HCT116 (cell line): ENCODE data around the gene PSTPIP1. TPM values are rescaled to one million over a fixed set of nuclear protein-coding genes. Genes with fewer than 3 reads are reported as not detected.

Source experiments
- ATAC-seq: fragments of 200-7000 bp; cut with Tn5 transposase; 2 replicates; pipeline ENCODE4 v1.9.1; 2020; ENCODE audit warnings: mild to moderate bottlenecking, moderate library complexity
- BruUV-seq: library from RNA; stranded (reverse); fragments of 400-500 nt; replicated peaks from 2 replicates; lab custom pipeline; 2021; lab: Mats Ljungman, UMichigan
- CTCF ChIA-PET: fragments of 300-600 bp; sonication (Branson Sonifier 250); formaldehyde crosslinking; loops from one replicate; lab custom pipeline; 2021; ENCODE audit warnings: antibody characterized with exemption; lab: Charles Lee
- POLR2A ChIA-PET: fragments of 300-600, 350-600 bp; sonication (Branson Sonifier 250); formaldehyde crosslinking; loops from one replicate; lab custom pipeline; 2021; ENCODE audit warnings: antibody characterized with exemption; lab: Charles Lee
- RAD21 ChIA-PET, 2 experiments: fragments of 300-600 bp; sonication (Branson Sonifier 250); formaldehyde crosslinking; loops; one replicate each; lab custom pipeline; 2023; ENCODE audit warnings: low total read pairs in 2 of 2; ENCODE audit not compliant: uncharacterized antibody in 2 of 2, unreplicated experiment in 2 of 2, low non-redundant PET in 1 of 2; lab: Charles Lee
- DNase-seq: peaks from one replicate; pipeline ENCODE4 v3.0.0-alpha.2; 2010; ENCODE audit warnings: low read depth, low spot score
- H2AFZ ChIP-seq: fragments of 200-600 bp; shearing (Covaris generic), sonication (generic); 2 replicates; pipeline ENCODE4 v1.6.1; 2017; ENCODE audit warnings: low read depth, mixed run types, mixed read lengths, antibody characterized with exemption, low read length; ENCODE audit not compliant: poor library complexity, severe bottlenecking
- H3K27ac ChIP-seq: 2 replicates; pipeline ENCODE4 v1.5.1; 2012; ENCODE audit warnings: low read depth, low read length
- H3K27me3 ChIP-seq: fragments of 200-600 bp; sonication (generic); 2 replicates; pipeline ENCODE4 v1.6.1; 2016; ENCODE audit warnings: mixed run types, low read length, mixed read lengths; ENCODE audit not compliant: insufficient read depth
- H3K36me3 ChIP-seq, 2 experiments: fragments of 200-500 bp in 1 of 2; fragments of 200-600 bp in 1 of 2; sonication (Bioruptor generic) in 1 of 2; sonication (generic) in 1 of 2; 2 replicates each; pipeline versions ENCODE4 v1.5.1 to v1.6.1; 2014 to 2016; ENCODE audit warnings: low read length in 2 of 2, inconsistent platforms in 1 of 2, mixed read lengths in 1 of 2, mixed run types in 1 of 2; ENCODE audit not compliant: insufficient read depth in 2 of 2, control insufficient read depth in 1 of 2
- H3K4me1 ChIP-seq, 2 experiments: fragments of 200-600 bp in 1 of 2; sonication (generic) in 1 of 2; 2 replicates each; pipeline versions ENCODE4 v1.5.1 to v1.6.1; 2012 to 2017; ENCODE audit warnings: low read length in 2 of 2, inconsistent platforms in 1 of 2, mild to moderate bottlenecking in 1 of 2, mixed read lengths in 1 of 2, mixed run types in 1 of 2, moderate library complexity in 1 of 2; ENCODE audit not compliant: insufficient read depth in 2 of 2, control insufficient read depth in 1 of 2
- H3K4me2 ChIP-seq: fragments of 200-600 bp; sonication (generic); 2 replicates; pipeline ENCODE4 v1.6.1; 2017; ENCODE audit warnings: mixed run types, low read length, mixed read lengths
- H3K4me3 ChIP-seq, 2 experiments: fragments of 200-600 bp in 1 of 2; sonication (generic) in 1 of 2; replicated peaks in 1 of 2; 2 replicates each; pipeline ENCODE4 v1.5.1; 2011 to 2016; ENCODE audit warnings: low read length in 2 of 2, control low read depth in 1 of 2, low read depth in 1 of 2, mild to moderate bottlenecking in 1 of 2, mixed read lengths in 1 of 2, mixed run types in 1 of 2
- H3K79me2 ChIP-seq: fragments of 200-600 bp; sonication (generic); 2 replicates; pipeline ENCODE4 v1.6.1; 2017; ENCODE audit warnings: mild to moderate bottlenecking, mixed run types, low read length, moderate library complexity, mixed read lengths; ENCODE audit not compliant: insufficient read depth
- H3K9ac ChIP-seq: fragments of 200-600 bp; sonication (generic); 2 replicates; pipeline ENCODE4 v1.6.1; 2016; ENCODE audit warnings: low read length, mixed read lengths
- H3K9me2 ChIP-seq: fragments of 200-600 bp; sonication (generic), shearing (Covaris generic); 2 replicates; pipeline ENCODE4 v1.6.1; 2017; ENCODE audit warnings: mixed run types, mild to moderate bottlenecking, moderate library complexity; ENCODE audit not compliant: insufficient read depth
- H3K9me3 ChIP-seq, 2 experiments: fragments of 200-500 bp in 1 of 2; fragments of 200-600 bp in 1 of 2; sonication (Bioruptor generic) in 1 of 2; sonication (generic) in 1 of 2; 2 replicates each; pipeline ENCODE4 v1.6.1; 2014 to 2017; ENCODE audit warnings: low read length in 2 of 2, mixed read lengths in 2 of 2, inconsistent platforms in 1 of 2, low read depth in 1 of 2, mild to moderate bottlenecking in 1 of 2, mixed run types in 1 of 2, moderate library complexity in 1 of 2; ENCODE audit not compliant: control insufficient read depth in 1 of 2, insufficient read depth in 1 of 2
- H4K20me1 ChIP-seq: fragments of 200-600 bp; sonication (generic), shearing (Covaris generic); 2 replicates; pipeline ENCODE4 v1.6.1; 2017; ENCODE audit warnings: mixed run types, mild to moderate bottlenecking, moderate library complexity; ENCODE audit not compliant: insufficient read depth
- CBX3 ChIP-seq: IDR thresholded peaks from 2 replicates; pipeline ENCODE4 v1.6.1; 2012; ENCODE audit warnings: low read depth
- CEBPB ChIP-seq: IDR thresholded peaks from 2 replicates; pipeline ENCODE4 v1.6.1; 2012; ENCODE audit warnings: low read depth
- CTCF ChIP-seq, 3 experiments: fragments of 200-600 bp in 1 of 3; sonication (generic) in 1 of 3; IDR thresholded peaks in 2 of 3; conservative IDR thresholded peaks in 1 of 3; 2 replicates each; pipeline ENCODE4 v1.5.1; 2012 to 2017; ENCODE audit warnings: low read depth in 2 of 3, low read length in 2 of 3, antibody characterized with exemption in 1 of 3, borderline replicate concordance in 1 of 3, control low read depth in 1 of 3, mild to moderate bottlenecking in 1 of 3, mixed read lengths in 1 of 3, mixed run types in 1 of 3, moderate library complexity in 1 of 3; ENCODE audit not compliant: insufficient read depth in 1 of 3
- EGR1 ChIP-seq: IDR thresholded peaks from 2 replicates; pipeline ENCODE4 v1.6.1; 2012; ENCODE audit warnings: low read depth
- ELF1 ChIP-seq: IDR thresholded peaks from 2 replicates; pipeline ENCODE4 v1.6.1; 2012; ENCODE audit warnings: low read depth, borderline replicate concordance
- EZH2 ChIP-seq: fragments of 200-600 bp; sonication (generic); IDR thresholded peaks from 2 replicates; pipeline ENCODE4 v1.6.1; 2017; ENCODE audit warnings: antibody characterized with exemption, mixed run types
- EZH2phosphoT487 ChIP-seq: fragments of 200-600 bp; IDR thresholded peaks from 2 replicates; pipeline ENCODE4 v1.6.1; 2018; ENCODE audit warnings: antibody characterized with exemption, borderline replicate concordance
- FOSL1 ChIP-seq: IDR thresholded peaks from 2 replicates; pipeline ENCODE4 v1.6.1; 2012; ENCODE audit warnings: low read depth
- POLR2AphosphoS5 ChIP-seq: IDR thresholded peaks from 2 replicates; pipeline ENCODE4 v1.6.1; 2011; ENCODE audit warnings: mild to moderate bottlenecking, low read depth, low read length, moderate library complexity
- RAD21 ChIP-seq: IDR thresholded peaks from 2 replicates; pipeline ENCODE4 v1.6.1; 2012; ENCODE audit warnings: low read depth, mild to moderate bottlenecking
- SIN3A ChIP-seq: IDR thresholded peaks from 2 replicates; pipeline ENCODE4 v1.6.1; 2012; ENCODE audit warnings: low read depth
- SP1 ChIP-seq: IDR thresholded peaks from 2 replicates; pipeline ENCODE4 v1.6.1; 2012; ENCODE audit warnings: low read depth
- TCF7L2 ChIP-seq: IDR thresholded peaks from 2 replicates; pipeline ENCODE4 v1.7.0; 2011; ENCODE audit warnings: borderline replicate concordance, inconsistent platforms; ENCODE audit not compliant: insufficient read depth, insufficient read length; ENCODE audit errors: extremely low read depth
- YY1 ChIP-seq: IDR thresholded peaks from 2 replicates; pipeline ENCODE4 v1.6.1; 2011; ENCODE audit warnings: low read length, low read depth, moderate library complexity, mild to moderate bottlenecking; ENCODE audit not compliant: insufficient replicate concordance; ENCODE audit errors: extremely low read depth
- ZBTB33 ChIP-seq: IDR thresholded peaks from 2 replicates; pipeline ENCODE4 v1.6.1; 2011; ENCODE audit warnings: mild to moderate bottlenecking, low read length, moderate library complexity; ENCODE audit not compliant: insufficient replicate concordance; ENCODE audit errors: extremely low read depth
- ZFX ChIP-seq: fragments of 450-650 bp; IDR thresholded peaks from 2 replicates; pipeline ENCODE4 v1.6.1; 2017
- ZNF274 ChIP-seq: fragments of 200-500 bp; sonication (Bioruptor generic); IDR thresholded peaks from 2 replicates; pipeline ENCODE4 v1.6.1; 2014; ENCODE audit warnings: mild to moderate bottlenecking, low read depth, low read length, inconsistent platforms
- intact Hi-C: fragments of 100-400 bp; cut with micrococcal nuclease; formaldehyde crosslinking; loops from 2 replicates; pipeline ENCODE4 v1.10.0; 2022
- total RNA-seq: library from RNA; stranded (reverse); gene quantifications from one replicate; pipeline ENCODE4 v1.2.1, GENCODE V29; 2021; ENCODE audit not compliant: unreplicated experiment

PSTPIP1 gene
- total RNA-seq, 1 experiment from 2014 or later = 0.79 TPM

GRCh38 chr15:77067691-77068367, 72.9 kb downstream of the PSTPIP1 start:
- H3K9me3 ChIP-seq = no peaks in the 10 kb centered on the region
- H3K9ac ChIP-seq = no peak overlapping the region
- H3K27me3 ChIP-seq = no peaks in the 10 kb centered on the region
- H3K4me1 ChIP-seq = peaks cover 10 to 28% of the 10 kb centered on the region in 2 experiments; a peak in 3 of 4 replicates
- ChIA-PET CTCF (interaction anchor here (1.3 kb wide), 1 partner anchor 475 kb away, joined by 6 read pairs; no protein-coding TSS in a partner anchor), RAD21 (no interaction called here), POLR2A (no interaction called here)
- no peaks in the 10 kb centered on the region; the same call in 1 of the 2 replicates for H4K20me1 ChIP-seq
- no peak overlapping the region for H3K4me2 ChIP-seq
- TF ChIP-seq YY1 (no peak), ZBTB33 (no peak), SIN3A (no peak), ZNF274 (no peak), TCF7L2 (no peak), SP1 (no peak), CEBPB (no peak), EZH2phosphoT487 (no peak), CTCF (IDR thresholded peaks at IDR 0.05 in 2 of 3, conservative IDR thresholded peaks at IDR 0.05 in 1 of 3; ENCODE audit: borderline replicate concordance in 1 of 3, insufficient read depth in 1 of 3, low read depth in 2 of 3, low read length in 2 of 3) (no peak), EGR1 (no peak), ELF1 (no peak), ZFX (no peak), EZH2 (no peak), CBX3 (no peak), RAD21 (no peak), FOSL1 (no peak), POLR2AphosphoS5 (no peak)
- H3K36me3 ChIP-seq = no peaks in the 10 kb centered on the region
- intact Hi-C loops = no loop called here
- H3K4me3 ChIP-seq = no peak overlapping the region
- ATAC-seq (no peak), DNase-seq (no peak)
- no peak overlapping the region for H2AFZ ChIP-seq
- no peak overlapping the region for H3K27ac ChIP-seq
- no TSS peak for BruUV-seq
- no peaks in the 10 kb centered on the region for H3K9me2 ChIP-seq
- peaks cover 76% of the 10 kb centered on the region for H3K79me2 ChIP-seq
